Measurements from ENCODE around the gene ZHX3. TPM values are rescaled to one million over a fixed set of nuclear protein-coding genes. Genes with fewer than 3 reads are reported as not detected.

Gene ZHX3
- total and polyA plus RNA-seq, 9 of the 15 experiments (the other 6 are each of a cell fraction or from before 2014, with no cell fraction given), result 0.80 to 14.6 (median 4.9) TPM

- TF ChIP-seq CLOCK (CRISPR knock-in tag; IDR thresholded peaks at IDR 0.05; ENCODE audit: borderline replicate concordance) (no peak), PYGO2 (tag; IDR thresholded peaks at IDR 0.05) (no peak), PCBP1 (IDR thresholded peaks at IDR 0.05; ENCODE audit: low read depth, low read length, poor library complexity, severe bottlenecking) (no peak), ZSCAN32 (CRISPR knock-in tag; IDR thresholded peaks at IDR 0.05) (no peak), TEAD2 (tag; IDR thresholded peaks at IDR 0.05) (no peak), KAT7 (CRISPR knock-in tag; IDR thresholded peaks at IDR 0.05; ENCODE audit: borderline replicate concordance) (no peak), MLLT1 (IDR thresholded peaks at IDR 0.05) (no peak), RUNX1 (IDR thresholded peaks at IDR 0.05; ENCODE audit: low read depth) (0 out of 2 replicates have a peak, but pooled peaks have one; percentile 43), CC2D1A (IDR thresholded peaks at IDR 0.05) (peak; percentile 85), PTRF (tag; IDR thresholded peaks at IDR 0.05) (no peak), FOXK1 (CRISPR knock-in tag; IDR thresholded peaks at IDR 0.05; ENCODE audit: borderline replicate concordance) (no peak), ASH1L (IDR thresholded peaks at IDR 0.05; ENCODE audit: borderline replicate concordance, low read depth, partially characterized antibody) (no peak), NR3C1 (CRISPR knock-in tag; IDR thresholded peaks at IDR 0.05) (no peak), RREB1 (CRISPR knock-in tag; IDR thresholded peaks at IDR 0.05) (no peak), GMEB1 (CRISPR knock-in tag; IDR thresholded peaks at IDR 0.05) (no peak)
These were observed 22.4 kb upstream of the ZHX3 start (continued) for GRCh38 chr20:41339957-41340326.
